Measurements from ENCODE around the gene TBRG4.

The TBRG4 gene

GRCh38 chr7:45111298-45112223, at the start of gene TBRG4:
TBRG4 (minus strand) TSS chr7:45111697; CDS start chr7:45109237, 2,460 bp downstream.
- DNase-seq (ENCODE audit: insufficient read length, low spot score) (peak; percentile 80), FAIRE-seq (no peak)
- peak; percentile 53 for TF ChIP-seq CTCF (IDR thresholded peaks at IDR 0.05; ENCODE audit: insufficient read depth, missing control alignments)

GRCh38 chr7:45161138-45161537, 49.6 kb upstream of the TBRG4 start:
- no peak for TF ChIP-seq CTCF (IDR thresholded peaks at IDR 0.05; ENCODE audit: insufficient read depth, missing control alignments)
- FAIRE-seq: no peak

GRCh38 chr7:45160417-45160881, 49.0 kb upstream of the TBRG4 start:
- no peak for TF ChIP-seq CTCF (IDR thresholded peaks at IDR 0.05; ENCODE audit: insufficient read depth, missing control alignments)
- no peak for DNase-seq (ENCODE audit: insufficient read length, low spot score)
- no peak for FAIRE-seq

More at GRCh38 chr7:45161138-45161537, 49.6 kb upstream of the TBRG4 start:
- DNase-seq (ENCODE audit: insufficient read length, low spot score): no peak

GRCh38 chr7:45159296-45159695, 47.8 kb upstream of the TBRG4 start:
- no peak for TF ChIP-seq CTCF (IDR thresholded peaks at IDR 0.05; ENCODE audit: insufficient read depth, missing control alignments)
- no peak for DNase-seq (ENCODE audit: insufficient read length, low spot score)
- no peak for FAIRE-seq

- FAIRE-seq: no peak
- TF ChIP-seq CTCF (IDR thresholded peaks at IDR 0.05; ENCODE audit: insufficient read depth, missing control alignments): no peak
- DNase-seq (ENCODE audit: insufficient read length, low spot score): no peak
Observed at GRCh38 chr7:45158471-45158870, 47.0 kb upstream of the TBRG4 start.

- no peak for FAIRE-seq
- no peak for DNase-seq (ENCODE audit: insufficient read length, low spot score)
- TF ChIP-seq CTCF (IDR thresholded peaks at IDR 0.05; ENCODE audit: insufficient read depth, missing control alignments): no peak
Observed at GRCh38 chr7:45157653-45158401, 46.3 kb upstream of the TBRG4 start, which contains the start of gene RAMP3. RAMP3 (plus strand) TSS chr7:45157791; CDS start chr7:45157829, 38 bp downstream.

All from D721Med (cell line).